Body of pancreas (tissue), 4 donors: ENCODE results near the gene GSDMA.

Experiments
- CTCF ChIP-seq, 7 experiments: fragments of 450-650 bp in 4 of 7; fragments of 200-600 bp in 3 of 7; sonication (generic) in 3 of 7; IDR thresholded peaks; one replicate each; pipeline ENCODE4 v1.5.1; 2016 to 2019; ENCODE audit warnings: antibody characterized with exemption in 7 of 7
- POLR2A ChIP-seq, 3 donors: fragments of 450-650 bp; IDR thresholded peaks; one replicate each; pipeline ENCODE4 v1.6.1; 2016; ENCODE audit warnings: antibody characterized with exemption in 3 of 3, mild to moderate bottlenecking in 2 of 3

DNA sequence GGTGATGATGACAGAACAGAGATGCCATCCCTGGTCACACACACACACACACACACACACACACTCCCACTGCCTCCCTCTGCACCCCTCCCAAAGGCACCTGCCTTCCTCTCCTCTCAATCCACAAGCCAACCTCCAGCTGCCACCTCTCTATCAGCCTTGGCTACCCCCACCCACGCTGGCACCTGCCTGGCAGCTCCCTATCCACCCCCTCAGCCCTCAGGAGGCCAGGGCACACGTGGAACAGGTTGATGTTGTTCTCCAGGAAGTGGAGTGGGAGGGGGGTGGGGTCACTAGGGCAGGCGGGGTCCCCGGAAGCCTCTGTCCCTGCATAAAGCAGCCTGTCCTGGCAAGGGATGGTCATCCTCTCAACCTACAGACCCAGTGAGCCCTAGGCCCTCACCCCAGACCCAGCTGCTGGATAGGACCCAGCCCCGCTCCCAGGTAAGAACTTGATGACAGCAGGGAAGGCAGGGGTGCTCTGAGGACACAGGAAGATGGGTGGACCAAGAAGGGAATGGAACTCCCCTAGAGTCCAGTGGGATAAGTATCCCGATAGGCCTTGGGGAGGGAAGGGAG lies at the start of gene GSDMA:
- TF ChIP-seq POLR2A (IDR thresholded peaks at IDR 0.05) (no peak), CTCF (IDR thresholded peaks at IDR 0.05) (no peak)
